NCI-H748 treated with DMSO at 0.1 percent for 48 hours (cell line): ENCODE data around the gene PRKCE.

Source experiments
- DNase-seq: peaks from one replicate; lab custom pipeline; 2025; lab: John Stamatoyannopoulos, UW

The PRKCE gene

DNA sequence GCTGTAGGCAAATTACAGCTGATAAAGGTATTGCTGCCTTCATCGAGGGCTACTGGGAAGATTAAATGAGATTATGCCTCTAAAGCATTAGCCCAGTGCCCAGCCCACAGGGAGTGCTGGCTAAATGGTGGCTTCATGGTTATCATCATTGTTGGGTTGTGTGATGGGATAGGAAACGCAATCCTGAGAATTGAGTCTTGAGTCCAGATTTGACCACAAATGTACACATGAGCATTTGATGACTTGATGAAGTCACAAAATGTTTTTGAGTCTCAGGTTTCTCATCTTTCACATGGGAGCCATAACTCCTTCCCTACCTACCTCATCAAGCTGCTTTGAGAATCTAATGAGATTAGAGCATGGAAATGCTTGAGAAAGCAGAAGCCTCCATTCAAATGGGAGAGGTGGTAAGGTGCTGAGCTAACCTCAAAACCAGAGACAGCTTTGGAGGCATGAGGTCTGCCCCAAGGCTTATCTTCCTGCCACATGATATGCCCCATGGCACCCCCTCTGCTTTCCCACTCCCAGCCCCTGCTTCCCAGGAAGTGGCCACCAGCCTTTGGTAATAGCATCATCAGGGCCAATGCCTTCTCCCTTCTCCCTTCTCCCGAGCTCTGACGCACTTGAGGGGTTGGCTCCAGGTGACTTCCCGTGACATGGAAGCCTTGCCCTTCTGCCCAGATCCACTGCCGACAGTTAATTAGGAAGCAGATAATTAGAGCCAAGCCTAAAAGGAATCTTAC is 496.3 kb downstream of the PRKCE start:
- DNase-seq, result no peak

DNA sequence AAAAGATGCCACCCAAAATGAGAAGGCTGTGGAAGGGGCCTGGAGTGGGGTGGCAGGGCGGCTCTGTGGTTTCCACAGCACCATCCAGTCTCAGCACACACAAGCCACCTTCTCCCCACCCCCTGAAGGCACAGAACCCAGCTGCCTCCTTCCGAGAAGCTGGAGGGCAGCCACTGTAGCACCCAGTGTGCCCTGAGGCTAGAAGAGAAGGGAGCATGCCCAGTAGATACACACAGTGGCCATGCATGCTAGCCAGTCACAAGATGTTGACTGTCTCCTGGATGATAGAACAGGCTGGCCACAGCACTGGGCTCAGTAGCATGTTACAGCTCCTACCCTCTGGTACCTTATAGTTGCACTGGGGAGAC is 496.9 kb downstream of the PRKCE start:
- DNase-seq, result no peak

GRCh38 chr2:46150445-46150955 is 499.0 kb downstream of the PRKCE start:
- no peak for DNase-seq

DNA sequence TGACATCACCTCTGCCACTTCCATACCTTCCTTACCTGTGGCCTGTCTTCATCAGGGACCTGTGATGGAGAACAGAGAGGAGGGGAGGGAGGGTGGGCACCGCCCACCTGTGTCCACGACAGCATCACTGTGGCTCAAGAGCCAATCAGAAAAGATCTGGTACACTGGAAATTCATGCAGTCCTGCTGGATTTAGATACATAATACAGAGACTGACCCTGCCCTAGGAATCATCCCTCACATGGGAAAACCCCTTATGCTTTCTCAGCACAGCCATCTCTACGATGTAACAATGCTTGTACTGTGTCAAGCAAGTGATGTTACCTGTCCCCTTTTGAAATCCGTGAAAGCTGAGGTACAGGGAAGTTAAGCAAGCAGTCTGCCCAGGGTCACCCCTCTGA is 500.1 kb downstream of the PRKCE start:
- no peak for DNase-seq

GRCh38 chr2:46153996-46154753 is 502.7 kb downstream of the PRKCE start:
- no peak for DNase-seq

- DNase-seq, result no peak
These were observed 505.8 kb downstream of the PRKCE start for GRCh38 chr2:46157072-46157965.

- no peak for DNase-seq
These were observed 506.5 kb downstream of the PRKCE start for GRCh38 chr2:46157966-46158310.

DNA sequence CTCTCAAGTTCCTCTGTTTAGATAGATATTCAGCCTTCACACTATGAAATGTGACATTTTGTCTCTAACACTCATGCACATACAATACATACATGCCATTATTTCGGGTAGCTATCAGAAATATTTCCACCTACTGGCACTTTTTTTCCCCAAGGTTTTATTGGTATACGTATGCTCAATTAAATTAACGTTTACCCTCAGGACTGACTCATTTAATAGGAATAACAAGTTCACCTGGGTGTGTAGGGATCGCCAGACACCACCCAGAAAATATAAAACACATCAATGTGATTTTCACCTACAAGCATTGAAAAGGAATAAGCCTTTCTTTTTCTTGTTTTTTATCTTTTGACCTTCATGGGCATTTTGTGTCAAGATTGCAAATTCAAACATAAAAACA is 507.2 kb downstream of the PRKCE start:
- no peak for DNase-seq

DNA sequence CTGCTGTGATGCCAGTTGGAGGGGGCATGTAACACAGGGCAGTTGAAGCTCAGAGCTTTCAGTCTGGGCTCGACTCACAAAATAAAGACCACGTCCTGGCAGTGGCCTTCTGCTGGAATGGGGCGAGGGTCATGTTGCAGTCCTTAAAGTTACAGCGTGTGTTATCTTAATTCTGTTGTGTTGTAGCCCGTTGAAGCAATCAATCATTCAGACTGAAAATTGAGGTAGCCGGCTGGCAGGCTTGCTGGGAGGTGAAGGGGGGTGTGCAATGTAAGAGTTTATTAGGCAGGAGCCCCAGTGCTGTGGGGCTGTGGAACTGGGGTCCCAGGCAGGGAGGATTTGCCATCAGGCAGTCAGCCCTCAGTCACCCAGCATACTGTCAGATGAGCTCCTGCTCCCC is 508.9 kb downstream of the PRKCE start:
- DNase-seq, result no peak

DNA sequence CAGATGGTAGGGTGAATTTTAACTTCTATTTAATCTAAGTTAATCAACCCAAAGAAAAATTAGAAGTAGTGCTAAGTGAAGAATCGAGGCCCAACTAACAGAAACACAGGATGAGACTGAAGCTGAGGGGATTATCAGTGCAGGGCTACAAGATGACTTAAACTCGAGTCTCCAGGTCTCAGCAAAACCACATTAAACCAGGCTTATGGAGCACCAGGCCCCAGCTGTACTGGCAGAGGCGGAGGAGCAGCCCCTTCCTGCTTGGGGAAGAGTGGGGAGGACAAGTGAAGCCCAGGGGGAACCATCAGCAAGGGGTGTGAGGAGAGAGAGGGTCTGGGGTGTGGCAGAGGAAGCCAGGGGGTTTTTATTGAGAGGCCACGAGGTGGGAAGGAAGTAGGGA is 509.8 kb downstream of the PRKCE start:
- DNase-seq, result no peak

DNA sequence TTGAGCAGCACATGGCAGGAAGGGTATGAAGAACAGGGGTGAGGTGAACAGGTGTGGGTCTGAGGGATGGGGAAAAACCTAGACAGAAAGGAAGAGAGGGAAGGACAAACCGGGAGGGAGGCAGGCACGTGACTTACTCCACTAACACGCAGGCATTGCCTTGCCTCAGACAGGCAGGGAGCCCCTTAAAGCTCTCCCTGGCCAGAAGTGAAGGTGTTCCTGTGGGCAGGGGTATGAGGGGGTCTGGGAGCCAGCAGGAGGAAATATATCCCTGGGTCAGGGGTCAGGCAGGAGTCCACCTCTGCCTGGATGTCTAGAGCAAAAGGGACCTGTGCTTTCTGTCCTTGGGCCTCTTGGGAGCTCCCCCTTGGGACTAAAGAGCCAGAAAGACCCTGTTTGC is 510.4 kb downstream of the PRKCE start:
- no peak for DNase-seq

DNA sequence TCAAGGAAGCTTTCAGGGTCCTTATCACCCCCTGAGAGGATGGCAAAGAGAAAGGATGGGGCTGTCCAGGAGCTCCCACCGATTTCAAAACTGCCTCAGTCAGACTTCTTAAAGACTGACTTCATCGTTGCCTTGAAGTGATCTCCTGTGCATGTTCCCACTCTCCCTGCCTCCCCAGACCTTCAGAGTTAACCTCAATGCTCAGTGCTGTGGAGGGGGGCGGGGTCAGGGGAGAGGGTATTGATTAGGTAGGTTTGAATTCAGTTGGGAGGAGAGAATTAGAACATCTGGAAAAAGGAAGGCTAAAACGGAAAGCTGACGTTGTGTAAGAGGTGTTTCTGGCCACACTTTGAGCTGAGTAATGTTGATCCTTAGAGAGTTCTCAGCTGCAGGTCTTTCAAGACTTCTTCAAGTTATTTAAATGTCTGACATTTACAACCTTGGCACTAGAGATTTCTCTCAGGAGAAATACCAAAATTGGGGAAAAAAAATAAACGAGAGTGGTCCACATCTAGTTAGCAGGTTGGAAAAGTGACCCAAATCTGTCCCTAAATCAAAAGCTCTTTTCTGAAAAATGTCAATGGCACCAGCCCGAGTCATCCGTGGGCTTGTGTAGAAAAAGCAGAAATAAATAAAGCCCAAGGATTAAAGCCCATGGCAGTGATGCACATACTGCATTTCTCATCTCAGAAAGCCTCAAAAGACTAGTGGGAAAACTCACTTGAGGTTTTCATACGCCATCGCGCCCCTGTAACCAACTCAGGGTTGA is 511.0 kb downstream of the PRKCE start:
- DNase-seq, result no peak

DNA sequence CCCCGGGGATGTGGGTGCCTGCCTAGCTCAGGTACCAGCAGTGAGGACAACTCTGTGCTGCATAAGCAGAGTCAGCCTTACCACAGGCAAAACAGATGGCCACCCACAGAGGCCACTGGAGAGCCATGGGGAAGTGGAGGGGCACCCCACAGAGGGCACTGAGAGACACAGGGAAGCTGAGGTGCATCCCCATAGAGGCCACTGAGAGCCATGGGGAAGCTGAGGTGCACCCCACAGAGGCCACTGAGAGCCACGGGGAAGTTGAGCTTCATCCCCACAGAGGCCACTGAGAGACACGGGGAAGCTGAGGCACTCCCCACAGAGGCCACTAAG is 511.6 kb downstream of the PRKCE start:
- no peak for DNase-seq

- DNase-seq, result no peak
These were observed 512.5 kb downstream of the PRKCE start for GRCh38 chr2:46163804-46164528.

DNA sequence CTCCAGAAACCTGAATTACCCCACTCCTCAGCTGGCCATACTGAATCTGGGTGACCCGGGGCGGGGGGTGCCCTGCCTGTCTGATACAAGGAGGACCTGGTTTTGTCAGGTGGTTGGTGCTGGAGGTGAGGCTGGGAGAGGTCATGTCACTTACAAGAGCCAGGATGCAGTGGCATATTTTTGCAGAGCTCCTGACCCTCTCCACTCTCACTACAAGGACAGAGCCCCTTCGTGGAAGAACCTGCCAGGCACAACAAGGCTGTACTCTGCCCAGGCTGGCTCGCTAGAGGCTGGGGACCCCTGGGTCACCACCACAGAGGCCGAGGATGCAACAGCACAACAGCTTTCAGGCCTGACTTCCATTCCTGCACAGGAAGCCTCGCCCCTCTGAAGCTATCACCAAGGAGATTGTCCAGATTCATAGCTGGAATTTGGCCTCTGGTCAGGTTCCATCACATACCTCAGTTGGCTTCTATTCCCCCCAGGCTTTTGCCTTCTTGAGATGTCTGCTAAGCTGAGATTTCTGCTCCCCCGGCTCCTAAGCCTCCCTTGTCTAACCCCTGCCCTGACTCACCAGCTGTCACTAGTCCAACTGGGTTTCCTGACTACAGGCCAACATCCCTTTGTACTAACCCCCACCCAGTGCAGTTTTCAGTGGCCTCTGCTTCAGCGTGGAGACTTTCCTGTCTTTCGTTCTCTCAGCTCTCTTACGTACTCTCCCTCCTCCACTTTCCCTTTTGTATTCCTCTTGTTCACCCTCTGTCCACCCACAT is 513.2 kb downstream of the PRKCE start:
- DNase-seq, result no peak

DNA sequence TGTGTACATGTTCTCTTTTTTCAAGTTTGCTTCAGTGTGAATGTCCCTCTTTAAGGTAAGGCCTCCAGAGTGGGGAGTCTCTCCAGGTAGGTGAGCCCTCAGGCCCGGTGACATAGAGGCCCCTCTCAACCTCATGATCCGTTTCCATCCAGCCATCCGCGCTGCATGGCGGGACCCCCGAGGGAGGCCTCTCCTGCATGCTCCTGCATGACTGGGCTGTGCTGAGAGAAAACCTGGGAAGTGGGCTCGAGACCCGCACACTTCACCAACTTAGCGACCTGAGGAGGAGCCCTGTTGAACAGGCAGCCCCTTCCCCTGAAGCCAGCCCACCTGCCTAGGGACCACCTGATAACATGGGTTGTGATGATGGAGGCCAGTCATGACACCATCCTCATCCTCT is 514.4 kb downstream of the PRKCE start:
- DNase-seq, result no peak

DNA sequence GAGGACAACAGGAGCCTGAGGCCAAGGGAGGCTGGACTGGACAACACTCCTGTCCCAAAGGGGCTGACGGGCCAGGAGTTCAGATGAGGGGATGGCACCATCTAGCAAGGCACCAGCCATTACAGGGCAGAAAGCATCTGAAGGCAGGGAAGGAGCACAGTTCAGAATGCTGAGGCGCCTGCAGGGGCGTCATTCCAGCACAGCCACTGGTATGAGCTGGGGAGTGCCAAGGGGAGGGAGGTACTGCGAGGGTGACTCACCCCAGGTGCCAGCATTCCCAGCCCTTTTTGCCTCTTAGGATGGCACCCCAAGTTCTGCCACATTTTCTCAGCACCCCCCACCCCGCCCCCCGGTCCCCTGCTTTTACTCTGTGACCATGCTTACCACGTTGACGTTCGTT is 515.9 kb downstream of the PRKCE start:
- DNase-seq, result no peak

DNA sequence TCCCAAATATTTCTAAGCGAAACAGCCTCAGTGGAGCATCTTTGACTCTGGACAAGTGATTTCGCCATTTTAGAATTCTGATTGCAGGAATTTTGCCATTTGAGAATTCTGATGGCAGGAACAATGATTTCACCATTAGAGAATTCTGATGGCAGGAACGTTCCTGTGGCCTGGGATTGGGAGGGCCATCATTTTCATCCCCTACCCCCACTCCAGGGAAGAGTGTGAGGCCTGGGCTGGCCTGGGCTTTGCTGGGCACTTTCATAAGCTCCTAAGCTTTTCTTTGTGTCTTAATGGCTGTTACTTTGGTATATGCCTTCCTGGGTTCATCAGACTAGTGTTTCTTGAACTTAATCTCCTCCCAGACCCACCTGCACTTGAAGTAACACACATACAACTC is 516.4 kb downstream of the PRKCE start:
- no peak for DNase-seq

- no peak for DNase-seq
These were observed 518.0 kb downstream of the PRKCE start for GRCh38 chr2:46169467-46169866.

GRCh38 chr2:46170026-46170425 is 518.6 kb downstream of the PRKCE start:
- DNase-seq, result no peak
